Mammary epithelial cell (primary cell): Measurements from ENCODE around the gene CAPN8.

Experiments used
- EZH2 ChIP-seq: IDR thresholded peaks from 2 replicates; pipeline ENCODE4 v1.6.1; 2012; ENCODE audit warnings: low read length, inconsistent platforms, borderline replicate concordance
- TF ChIP-seq, protein P1 (sequence below), 2 donors: IDR thresholded peaks in 1 of 2; conservative IDR thresholded peaks in 1 of 2; 2 replicates each; pipeline ENCODE4 v1.5.1; 2011 to 2012; ENCODE audit warnings: inconsistent platforms in 2 of 2, low read length in 2 of 2, mild to moderate bottlenecking in 2 of 2, control low read depth in 1 of 2, low read depth in 1 of 2; ENCODE audit not compliant: insufficient read depth in 1 of 2; ENCODE audit errors: extremely low read depth in 1 of 2

DNA sequence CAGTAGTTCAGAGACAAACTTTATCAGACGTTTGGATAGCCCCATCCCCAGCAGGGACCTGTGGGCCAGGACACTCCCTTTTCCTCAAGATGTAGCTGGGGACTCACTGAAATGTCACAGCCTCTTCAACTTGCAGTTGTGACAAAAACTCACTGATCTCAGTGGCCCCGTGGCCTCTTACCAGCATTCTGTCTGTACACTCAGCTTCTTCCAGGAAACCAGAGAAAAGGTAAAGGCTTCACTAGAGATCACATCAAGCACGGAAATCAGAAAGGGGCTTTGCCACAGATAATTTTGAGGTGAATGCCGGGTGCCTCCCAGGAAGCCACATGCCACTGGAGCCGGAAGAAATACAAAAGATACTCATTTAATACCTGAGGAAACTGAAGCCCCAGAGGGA is 150.1 kb downstream of the CAPN8 start:
- TF ChIP-seq, protein P1, sequence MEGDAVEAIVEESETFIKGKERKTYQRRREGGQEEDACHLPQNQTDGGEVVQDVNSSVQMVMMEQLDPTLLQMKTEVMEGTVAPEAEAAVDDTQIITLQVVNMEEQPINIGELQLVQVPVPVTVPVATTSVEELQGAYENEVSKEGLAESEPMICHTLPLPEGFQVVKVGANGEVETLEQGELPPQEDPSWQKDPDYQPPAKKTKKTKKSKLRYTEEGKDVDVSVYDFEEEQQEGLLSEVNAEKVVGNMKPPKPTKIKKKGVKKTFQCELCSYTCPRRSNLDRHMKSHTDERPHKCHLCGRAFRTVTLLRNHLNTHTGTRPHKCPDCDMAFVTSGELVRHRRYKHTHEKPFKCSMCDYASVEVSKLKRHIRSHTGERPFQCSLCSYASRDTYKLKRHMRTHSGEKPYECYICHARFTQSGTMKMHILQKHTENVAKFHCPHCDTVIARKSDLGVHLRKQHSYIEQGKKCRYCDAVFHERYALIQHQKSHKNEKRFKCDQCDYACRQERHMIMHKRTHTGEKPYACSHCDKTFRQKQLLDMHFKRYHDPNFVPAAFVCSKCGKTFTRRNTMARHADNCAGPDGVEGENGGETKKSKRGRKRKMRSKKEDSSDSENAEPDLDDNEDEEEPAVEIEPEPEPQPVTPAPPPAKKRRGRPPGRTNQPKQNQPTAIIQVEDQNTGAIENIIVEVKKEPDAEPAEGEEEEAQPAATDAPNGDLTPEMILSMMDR (conservative IDR thresholded peaks at IDR 0.05 in 1 of 2, IDR thresholded peaks at IDR 0.05 in 1 of 2; ENCODE audit: extremely low read depth in 1 of 2, insufficient read depth in 1 of 2, low read depth in 1 of 2, low read length in 2 of 2): no peak
- TF ChIP-seq EZH2: no peak
